NCI-H2107 treated with DMSO at 0.1 percent for 48 hours (cell line): ENCODE measurements around the gene ATG2A.
"Not testable (repeated sequence)": the region's sequence is repeated elsewhere in the genome, so short reads cannot be mapped to it uniquely, and the experiment has no call there.

Experiments used
- DNase-seq: peaks from one replicate; lab custom pipeline; 2025; ENCODE audit not compliant: unreplicated experiment; lab: John Stamatoyannopoulos, UW

Gene ATG2A

DNA sequence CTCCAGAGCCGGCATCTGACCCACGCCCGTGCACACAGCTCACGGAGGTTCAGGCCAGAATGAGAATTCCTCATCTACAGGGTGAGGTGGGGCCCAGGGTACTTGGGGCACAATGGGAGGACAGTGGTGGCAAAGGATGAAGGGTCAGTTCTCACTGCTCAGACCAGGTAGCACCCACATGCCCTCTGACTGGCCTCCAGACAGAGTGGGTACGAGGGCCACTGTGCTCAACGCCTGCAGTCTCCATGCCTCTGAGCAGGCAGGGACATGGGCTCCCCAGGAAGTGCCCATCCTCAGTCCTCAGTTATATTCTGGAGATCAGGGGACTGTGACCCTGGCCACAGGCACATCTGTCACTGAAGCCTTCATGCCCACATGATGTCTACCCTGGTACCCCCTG, 59.5 kb downstream of the ATG2A start:
- no peak for DNase-seq

DNA sequence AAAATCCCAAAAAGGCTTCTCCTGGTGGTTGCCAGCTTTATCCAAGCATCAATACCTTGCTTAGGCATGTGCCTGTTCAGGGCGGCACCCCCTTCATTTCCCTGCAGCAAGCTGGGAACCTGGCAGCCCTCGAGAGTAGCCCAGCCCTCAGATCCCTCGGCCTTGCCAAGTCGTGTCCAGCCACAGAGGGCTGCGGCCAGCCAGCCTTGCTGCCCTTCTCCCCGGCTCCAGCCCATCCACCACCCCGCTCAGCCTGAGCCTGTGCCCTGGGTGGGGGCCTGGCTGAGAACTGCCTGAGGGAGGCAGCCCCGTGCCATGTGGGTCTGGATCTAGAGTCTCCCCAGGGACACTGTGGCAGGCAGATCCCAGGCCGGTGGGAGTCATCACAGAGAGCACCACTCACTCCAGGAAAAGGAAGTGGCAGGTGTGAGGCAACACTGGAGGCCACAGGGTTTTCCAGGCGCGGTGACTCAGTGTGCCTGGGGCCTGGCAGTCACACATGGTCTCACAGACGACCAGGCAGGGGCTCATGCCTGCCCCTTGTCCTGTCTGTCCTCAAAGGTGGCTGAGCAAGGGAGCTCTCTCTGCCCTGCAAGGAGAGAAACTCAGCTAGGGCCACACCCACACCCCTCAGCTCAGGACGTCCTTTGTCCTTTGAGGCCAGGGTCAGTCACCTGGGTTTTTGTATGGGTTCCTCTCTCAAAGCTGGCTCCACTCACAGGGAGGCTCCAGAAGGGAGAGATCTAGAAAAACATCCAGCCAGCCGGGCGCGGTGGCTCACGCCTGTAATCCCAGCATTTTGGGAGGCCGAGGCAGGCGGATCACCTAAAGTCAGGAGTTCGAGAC, 60.4 kb downstream of the ATG2A start:
- peak; percentile 46 for DNase-seq

DNA sequence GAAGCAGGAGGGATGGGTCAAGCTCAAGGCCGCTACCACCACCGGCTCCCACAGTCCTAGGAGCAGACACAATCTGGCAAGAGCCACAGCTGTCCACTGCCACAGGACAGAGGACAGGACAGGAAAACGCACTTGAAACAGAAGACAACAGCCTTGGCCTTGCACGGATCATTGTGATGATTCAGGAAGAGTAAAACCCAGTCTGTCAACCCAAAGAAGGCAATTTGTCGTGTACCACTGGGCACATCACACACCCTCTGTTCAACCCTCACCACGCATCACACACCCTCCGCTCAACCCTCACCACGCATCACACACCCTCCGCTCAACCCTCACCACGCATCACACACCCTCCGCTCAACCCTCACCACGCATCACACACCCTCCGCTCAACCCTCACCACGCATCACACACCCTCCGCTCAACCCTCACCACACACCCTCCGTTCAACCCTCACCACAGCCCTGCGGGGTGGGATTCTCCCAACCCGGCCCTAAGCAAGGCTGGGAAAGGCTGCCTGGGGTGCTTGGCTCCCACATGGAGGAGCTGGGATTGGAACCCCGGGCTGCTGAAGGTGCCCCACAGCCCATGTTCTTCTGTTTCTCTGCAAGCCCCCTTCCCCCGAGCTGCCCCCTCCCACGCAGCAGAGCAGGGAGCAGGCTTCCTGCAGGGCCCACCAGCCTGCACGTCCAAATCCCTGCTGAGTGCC, 61.3 kb downstream of the ATG2A start:
- no peak for DNase-seq

DNA sequence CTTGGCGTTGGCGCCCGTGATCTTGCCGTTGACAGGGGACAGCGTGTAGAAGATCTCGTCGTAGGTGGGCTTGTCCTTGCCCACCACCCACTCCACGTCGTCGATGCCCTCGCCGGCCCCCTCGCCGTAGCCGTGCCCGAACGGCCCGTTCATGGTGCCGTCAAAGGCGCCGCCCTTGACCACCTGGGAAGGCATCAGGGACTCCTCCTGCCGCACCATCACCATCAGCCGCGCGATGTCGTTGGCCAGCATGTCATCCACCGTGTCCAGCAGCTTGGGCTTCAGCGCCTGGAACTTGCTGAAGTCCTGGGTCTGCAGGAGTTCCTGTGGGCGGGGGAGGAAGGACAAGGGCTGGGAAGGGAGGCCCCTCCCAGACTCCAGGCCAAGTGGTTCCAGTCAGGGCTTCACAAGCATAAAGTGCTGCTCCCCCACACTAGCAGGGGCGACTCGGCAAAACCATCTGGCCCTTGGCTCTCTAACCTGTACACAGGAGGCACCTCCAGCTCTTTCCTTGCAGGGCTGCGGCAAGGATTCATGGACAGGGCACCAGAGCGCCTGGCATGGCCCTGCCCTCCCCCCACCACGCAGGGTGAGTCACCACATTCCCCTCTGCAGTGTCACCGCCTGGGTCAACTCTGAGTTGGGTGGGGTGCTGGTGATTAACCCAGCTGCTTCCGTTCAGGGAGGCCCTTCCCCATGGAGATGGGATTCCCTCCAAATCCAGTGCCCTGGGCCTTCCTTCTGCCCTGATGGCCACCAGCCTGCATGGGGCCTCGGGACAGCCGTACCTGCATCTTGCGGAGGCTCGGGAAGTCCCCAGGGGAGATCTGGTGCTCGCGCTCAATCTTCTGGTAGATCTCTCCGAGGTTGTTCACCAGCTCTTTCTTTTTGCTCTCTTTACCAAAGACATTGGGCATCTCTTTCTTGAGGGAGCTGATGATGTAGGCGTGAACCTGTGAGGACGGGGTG, 62.2 kb downstream of the ATG2A start:
- DNase-seq, result no peak

DNA sequence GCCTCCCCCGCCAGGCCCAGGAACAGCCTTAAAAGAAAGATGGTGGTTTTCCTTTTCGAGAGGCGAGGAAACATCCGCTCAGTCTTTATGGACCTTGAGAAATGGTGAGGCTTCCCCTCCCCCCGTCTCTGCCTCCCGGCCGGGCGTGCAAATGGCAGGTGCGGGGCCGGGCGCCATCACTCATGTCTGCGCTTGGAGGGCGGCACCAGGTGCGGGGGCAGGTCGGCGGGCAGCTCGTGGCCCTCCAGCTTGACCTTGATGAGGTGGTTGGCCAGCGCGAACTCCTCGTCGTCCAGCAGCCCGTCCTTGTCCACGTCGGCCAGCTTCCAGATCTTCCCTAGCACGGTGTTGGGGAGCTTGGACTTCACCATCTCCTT, 62.9 kb downstream of the ATG2A start:
- DNase-seq, result no peak

DNA sequence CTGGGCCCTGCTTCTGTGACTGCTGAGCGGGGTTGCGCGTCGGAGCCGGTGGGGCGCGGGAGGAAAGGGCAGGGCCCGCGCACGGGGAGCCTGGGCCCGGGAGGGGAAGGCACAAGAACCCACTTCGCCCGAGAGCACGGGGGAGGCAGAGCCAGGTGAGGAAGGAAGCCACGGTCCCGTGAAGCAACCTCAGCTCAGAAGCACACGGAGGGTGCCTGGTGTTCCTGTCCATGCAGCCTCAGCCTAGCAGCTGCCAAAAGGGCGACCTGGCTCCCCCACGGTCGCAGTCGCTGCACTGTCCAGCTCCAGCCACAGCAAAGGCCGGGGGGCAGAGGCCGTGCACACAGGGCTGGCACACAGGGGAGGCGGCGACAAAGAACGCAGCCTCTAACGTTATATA, 63.3 kb downstream of the ATG2A start:
- DNase-seq, result no peak

DNA sequence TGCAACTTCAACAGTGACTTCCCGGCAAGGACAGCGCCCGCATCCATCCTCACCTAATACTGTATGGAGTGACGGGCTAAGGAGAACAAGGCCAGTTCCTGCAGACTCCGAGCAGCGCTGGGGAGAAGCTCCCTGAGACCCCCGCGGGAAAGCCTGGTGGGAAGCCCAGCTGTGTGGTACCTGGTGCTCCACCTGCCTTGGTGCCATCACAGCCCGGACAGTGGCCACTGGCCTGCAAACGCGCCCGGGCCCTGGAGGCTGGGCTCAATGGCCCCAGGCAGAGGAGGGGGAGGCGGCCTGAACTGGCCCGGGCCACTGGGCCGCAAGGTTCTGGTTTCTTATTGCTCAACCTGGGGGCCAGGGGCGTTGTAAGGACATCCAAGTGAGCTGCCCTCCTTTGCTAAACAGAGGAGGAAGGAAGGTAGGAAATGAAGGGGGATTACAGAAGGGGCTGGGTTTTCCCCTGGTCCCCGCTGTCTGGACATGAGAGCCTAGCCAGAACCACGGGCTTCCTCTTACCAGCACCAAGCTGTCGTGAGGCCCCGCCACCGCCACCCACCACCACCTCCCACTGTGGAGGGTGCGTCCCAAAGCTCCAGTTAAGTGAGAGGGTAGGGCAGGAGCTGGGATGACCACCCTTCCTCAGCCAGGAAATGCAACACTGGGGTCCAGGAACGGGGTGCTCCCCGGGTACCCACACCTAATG, 64.1 kb downstream of the ATG2A start:
- no peak for DNase-seq

DNA sequence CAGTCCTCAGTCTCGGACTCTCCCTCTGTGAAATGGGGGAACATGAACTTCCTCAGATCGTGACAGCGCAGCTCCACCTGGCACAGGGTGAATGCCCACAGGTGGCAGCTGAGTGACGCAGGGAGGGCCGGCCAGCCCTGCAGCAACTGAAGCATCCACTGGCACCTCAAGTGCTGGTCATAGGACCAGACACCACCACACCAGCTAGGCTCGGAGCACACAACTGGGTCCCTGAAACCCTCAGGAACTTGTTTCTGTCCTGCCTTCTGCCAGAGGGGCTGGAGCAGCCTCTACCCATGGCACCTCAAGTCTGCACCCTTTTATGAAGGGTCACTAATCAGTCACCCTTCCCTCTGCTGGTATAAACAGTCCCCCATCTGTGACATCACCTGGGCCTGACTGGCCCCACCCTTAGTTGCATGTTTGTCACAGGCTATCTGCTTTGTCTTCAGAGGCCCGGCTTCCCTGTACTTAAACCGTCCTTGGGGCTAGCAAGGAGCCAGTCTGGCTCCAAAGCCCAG, 65.1 kb downstream of the ATG2A start:
- no peak for DNase-seq

DNA sequence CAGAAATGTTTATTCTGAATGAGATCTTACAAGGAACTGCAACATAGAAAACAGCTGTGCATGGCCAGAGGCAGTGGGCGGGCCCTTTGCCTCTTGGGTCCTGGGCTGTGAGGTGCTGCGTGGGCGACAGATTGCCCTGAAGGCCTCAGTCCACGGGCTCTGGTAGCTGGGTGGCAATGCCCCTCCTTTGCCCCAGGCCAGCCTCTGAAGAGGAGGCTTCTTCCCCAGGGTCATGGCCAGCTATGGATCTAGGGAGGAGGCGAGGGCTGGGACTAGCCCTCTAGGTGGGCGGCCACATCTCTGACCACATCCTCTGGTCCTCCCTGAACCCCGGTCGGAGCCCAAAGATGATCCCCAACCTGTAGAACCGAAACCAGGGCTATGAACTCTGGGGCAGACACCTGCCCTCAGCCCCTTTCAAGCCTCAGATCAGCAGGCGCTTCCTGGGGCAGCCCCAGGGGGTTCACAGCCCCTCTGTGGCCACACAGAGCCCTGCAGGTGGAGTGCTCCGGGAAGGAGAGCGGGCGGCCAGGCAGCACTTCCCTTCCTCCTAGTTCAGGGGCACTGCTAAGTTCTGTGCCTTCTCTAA, 65.9 kb downstream of the ATG2A start:
- no peak for DNase-seq

DNA sequence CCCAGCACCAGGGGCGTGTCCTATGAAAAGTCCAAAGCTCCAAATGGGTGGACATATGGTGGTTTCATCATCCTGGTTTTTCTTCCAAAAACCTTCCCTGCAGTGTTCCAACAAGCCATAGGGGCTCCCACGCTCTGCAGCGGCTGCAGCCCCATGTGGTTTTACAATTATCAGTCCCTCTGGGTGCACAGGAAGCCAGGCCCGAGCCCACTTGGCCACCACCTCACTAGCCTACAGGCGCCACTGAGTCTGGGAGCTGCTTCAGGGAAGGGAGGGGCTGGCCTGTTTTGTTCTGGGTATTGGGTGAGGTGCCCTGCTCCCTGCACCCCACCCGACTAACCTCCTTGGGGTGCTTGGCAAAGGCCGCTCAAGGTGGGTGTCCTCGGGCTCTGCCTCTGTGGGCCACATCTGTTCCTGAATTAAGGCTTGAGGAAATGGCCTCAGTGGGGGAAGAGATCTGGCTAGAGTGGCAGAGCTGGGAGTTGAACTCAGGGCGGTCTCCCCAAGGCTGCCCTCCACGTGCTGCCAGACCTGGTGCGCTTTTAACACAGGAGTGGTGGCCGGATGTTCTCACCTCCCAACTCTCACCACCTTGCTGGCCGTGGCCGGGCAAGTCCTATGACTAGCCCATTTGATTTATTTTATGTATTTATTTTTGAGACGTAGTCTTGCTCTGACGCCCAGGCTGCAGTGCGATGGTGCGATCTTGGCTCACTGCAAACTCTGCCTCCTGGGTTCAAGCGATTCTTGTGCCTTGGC, 67.2 kb downstream of the ATG2A start:
- DNase-seq, result no peak

DNA sequence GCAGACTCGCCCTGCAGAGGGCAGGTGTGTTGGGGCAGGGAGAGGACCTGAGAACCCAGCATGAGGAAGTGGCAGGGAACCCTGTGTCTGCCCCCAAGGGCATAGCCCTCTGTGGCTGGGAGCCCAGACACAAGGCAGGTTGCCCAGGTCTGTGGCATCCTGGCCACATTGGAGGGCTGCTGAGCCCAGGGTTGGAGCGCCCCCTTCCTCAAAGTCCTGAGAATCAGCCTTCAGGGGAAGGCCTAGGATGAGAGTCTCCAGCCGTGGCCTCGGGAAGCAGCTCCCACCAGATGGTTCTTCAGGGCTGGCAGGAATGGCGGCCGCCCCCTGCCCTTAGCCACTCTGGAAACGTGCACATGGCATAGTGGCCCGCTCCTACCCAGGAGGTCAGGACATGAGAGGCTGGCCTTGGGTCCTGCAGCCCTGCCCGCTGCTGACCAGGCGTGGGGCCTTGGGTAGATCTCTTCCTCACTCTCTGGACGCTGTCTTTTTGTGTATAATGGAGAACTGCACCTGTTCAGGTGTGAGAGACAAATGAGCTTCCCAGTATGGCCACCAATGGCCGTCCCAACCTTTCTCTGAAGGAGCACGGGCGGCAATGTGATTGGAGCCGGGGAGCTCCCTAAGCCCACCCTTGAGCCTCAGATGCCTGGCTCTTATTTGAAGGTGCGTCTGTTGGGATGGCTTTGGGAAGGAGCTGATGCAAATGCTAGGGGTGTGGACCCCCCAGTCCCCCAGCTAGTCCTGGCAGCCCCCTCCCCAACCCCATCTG, 68.0 kb downstream of the ATG2A start:
- no peak for DNase-seq

DNA sequence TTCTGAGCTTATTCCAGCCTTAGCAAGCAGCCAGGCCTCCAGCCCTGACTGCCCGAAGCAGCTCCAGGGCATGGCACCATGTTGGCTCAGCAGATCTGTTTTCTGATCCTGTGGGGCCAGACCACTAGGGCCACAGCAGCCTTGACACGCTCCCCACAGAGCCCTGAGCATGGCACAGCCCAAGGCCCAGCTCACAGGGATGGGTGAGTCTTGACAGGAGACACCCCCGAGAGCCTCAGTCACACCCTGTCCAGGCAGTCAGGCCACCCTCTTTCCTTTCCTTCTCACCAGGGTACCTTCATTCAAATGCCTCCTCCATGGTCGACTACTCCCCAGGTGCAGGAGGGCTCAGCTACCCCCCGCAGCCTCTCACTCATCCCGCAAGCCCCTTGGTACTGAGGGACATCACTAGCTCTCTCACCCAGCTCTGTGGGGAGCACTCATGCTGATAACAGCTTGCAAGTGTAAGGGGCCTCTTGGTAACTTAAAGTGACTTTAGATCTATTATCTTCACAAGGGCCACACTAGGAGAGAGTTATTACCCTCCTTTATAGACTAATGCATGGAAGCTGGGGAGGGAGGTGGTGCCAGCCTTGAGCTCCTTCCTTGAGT, 68.7 kb downstream of the ATG2A start:
- peak; percentile 42 for DNase-seq

DNA sequence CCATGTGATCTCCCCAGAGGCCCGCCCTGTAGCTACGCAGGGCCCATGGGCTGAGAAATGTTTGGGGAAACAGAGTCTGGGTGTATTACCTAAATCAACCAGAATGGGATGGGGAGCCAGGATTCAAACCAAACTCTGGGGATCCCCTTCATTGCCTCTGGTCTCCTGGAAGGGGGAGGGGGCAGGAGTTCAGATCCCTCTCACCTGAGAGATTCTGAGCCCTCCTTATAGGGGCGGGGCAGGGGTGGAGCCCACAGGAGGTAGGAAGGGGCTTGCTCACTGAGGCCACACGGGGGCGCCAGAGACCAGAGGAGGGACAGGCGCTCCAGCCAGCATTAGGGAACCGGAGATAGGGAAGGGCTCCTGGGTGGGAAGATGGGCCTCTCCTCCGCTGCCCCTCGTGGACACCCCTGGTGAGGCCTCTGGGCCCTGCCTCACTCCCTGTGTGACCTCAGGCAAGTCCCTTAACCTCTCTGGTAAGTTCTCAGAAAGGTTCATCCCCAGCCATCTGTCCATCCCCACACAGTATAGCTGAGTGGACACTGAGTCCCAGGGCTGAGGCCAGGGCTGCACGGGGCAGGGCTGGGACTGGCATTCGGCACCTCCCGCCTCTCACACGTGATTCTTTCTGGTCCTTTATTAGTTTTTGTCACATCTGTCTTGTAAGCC, 69.9 kb downstream of the ATG2A start:
- peak; percentile 57 for DNase-seq

DNA sequence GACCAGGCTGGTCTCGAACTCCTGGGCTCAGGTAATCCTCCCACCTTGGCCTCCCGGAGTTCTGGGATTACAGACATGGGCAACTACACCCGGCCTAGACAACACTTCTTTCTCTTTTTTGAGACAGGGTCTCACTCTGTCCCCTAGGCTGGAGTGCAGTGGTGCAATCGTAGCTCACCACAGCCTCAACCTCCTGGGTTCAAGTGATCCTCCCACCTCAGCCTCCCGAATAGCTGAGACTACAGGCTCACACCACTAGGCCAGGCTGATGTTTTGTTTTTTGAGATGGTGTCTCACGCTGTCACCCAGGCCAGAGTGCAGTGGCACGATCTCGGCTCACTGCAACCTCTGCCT, 71.3 kb downstream of the ATG2A start:
- not testable (repeated sequence) for DNase-seq

DNA sequence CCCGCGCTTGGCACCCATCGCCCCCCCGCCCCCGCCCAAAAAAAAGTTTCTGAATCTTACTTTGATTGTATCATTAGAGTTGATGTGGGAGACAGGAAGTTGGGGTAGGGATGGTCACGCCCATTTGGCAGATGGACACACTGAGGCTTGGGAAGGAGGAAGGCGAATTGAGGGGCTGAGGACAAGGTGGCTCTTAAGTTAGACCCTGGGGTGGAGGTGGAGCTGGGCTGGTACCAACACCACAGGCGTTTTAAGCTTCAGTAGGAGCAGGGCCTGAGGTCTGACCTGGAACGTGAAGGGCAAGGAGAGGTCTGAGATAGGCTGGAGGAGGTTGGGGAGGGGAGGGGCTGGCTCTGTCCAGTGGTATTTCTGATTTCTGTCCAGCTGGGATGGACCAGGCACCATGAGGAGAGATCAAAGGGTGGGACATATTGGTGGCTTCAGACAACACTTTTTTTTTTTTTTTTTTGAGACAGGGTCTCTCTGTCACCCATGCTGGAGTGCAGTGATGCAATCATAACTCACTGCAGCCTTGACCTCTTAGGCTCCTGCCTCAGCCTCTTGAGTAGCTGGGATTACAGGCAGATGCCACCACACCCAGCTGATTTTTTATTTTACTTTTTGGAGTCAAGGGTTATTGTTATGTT, 71.8 kb downstream of the ATG2A start:
- DNase-seq, result no peak
